HK-2 (cell line): ENCODE data around the gene CELSR3.

Experiments
- DNase-seq: peaks from one replicate; pipeline ENCODE4 v3.0.0-alpha.2; 2018; ENCODE audit not compliant: unreplicated experiment

CELSR3 gene

DNA sequence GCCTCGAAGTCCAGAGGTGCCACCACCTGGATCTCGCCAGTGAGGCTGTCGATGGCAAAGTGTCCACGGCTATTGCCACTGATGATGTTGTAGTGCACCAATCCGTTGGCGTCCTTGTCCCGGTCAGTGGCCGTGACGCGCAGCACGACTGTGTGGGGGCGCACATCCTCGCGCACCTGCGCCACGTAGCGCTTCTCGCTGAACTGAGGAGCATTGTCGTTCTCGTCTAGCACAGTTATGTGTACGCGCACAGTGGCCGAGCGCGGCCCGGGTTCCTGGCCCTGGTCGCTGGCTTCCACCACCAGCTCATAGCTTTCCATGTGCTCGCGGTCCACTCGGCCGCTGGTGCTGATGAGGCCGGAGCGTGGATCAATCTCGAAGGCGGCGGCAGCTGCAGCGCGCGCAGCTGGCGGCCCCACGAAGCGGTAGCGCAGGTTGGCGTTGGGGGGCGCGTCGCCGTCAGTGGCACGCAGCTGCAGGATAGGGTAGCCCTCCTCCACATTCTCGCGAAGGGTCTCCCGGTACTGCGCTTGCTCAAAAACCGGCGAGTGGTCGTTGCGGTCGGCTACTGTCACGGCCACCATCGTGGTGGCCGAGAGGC is 1.8 kb downstream of the CELSR3 start:
- DNase-seq, result no peak

- DNase-seq, result no peak
Measured at GRCh38 chr3:48656841-48657281, 5.8 kb downstream of the CELSR3 start.

DNA sequence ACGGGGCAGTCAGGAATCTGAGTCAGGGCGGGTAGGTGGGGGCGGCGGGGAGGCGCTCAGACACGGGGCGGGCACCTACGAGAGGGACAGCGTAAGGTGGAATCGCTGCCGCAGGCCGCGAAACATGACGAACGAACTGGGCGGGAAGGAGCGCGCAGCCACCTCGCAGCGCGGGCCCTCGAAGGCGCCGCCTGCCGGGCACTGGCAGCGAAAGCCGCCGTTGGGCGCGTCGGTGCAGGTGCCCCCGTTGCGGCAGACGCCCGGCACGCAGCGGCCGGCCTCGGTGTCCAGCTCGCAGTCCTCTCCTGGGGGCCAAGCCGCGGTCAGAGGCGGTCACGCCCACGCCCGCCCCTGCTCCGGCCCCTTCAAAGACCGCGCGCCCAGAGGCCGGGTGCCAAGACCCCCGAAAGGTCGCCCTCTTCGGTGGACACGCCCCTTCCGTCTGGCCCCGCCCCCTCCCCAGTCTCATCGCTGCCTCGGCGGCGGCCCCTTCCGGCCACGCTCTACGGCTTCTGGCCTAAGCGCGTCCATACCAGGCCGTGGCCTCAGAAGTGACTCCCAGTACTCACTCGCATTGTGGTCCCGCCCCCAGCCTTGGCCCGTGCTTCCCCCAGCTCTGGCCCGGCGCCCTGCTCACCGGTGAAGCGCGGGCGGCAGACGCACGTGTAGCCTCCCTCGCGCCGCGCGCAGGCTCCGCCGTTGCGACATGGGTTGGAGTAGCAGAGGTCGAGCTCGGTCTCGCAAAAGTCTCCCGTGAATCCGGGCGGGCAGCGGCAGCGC is 6.4 kb downstream of the CELSR3 start:
- no peak for DNase-seq

GRCh38 chr3:48655606-48656005 is 7.1 kb downstream of the CELSR3 start:
- DNase-seq, result no peak

GRCh38 chr3:48655063-48655462 is 7.6 kb downstream of the CELSR3 start:
- DNase-seq, result no peak

DNA sequence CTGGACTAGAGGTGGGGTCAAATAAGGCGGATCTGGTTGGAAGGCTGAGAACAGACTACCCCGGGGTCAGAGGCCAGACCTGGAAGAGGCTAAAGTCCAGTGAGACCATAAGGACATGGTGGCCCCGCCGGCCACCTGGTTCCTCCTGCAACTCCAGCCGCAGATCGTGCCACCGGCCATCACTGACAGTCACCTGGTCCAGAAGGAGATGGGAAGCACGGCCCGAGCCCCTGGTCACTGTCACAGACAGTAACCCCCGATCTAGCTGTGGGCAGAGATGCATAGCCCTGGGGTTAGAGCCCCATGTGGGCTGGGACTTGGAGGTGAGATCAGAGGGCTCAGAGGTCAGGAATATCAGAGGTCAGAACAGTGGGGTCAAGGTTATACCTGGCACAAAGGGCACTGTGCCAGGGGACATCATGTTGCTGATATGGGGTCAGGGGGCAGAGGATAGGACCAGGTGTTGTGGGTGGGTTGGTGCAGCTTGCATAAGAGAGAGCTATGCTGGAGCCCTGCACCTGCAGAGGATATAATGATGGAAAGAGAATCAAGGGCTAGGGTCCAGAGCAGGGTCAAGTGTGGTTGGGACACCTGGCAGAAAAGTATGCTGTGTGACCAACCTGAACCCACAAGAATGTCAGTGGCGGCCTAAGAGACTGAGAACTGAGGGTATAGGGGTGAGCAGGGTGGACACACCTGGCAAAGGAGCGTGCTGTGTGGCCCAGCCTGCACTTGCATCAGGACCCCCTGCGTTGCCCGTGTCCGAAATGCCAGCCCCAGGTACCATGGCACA is 9.6 kb downstream of the CELSR3 start:
- no peak for DNase-seq

DNA sequence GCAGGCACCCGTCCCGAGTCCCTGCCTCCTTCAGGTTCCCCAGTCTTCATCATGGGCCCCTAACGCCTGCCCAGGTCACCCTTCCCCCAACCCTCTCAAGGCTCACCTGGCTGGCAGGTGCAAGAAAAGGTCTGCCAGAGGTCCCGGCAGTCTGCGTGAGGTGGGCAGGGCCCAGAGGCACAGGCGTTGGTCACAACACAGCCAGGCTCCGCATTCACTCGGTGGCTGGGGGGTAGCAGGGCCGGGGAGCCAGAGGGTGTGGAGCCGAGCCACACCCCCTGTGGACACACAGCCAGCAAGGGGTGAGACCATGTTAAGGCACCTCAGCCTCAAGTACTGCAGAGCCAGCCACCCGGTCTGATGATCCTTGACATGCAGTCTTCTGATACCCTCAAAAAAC is 10.9 kb downstream of the CELSR3 start:
- DNase-seq, result no peak

GRCh38 chr3:48650723-48651122 is 12.0 kb downstream of the CELSR3 start:
- no peak for DNase-seq

GRCh38 chr3:48648188-48648850 is 14.4 kb downstream of the CELSR3 start:
- DNase-seq, result no peak

GRCh38 chr3:48647714-48648113 is 15.0 kb downstream of the CELSR3 start:
- no peak for DNase-seq

GRCh38 chr3:48644898-48645760 is 17.6 kb downstream of the CELSR3 start:
- no peak for DNase-seq

- no peak for DNase-seq
Measured at GRCh38 chr3:48642605-48643004, 20.1 kb downstream of the CELSR3 start.

- no peak for DNase-seq
Measured at GRCh38 chr3:48641396-48641795, 21.3 kb downstream of the CELSR3 start.

GRCh38 chr3:48639944-48640606 is 22.6 kb downstream of the CELSR3 start:
- no peak for DNase-seq

DNA sequence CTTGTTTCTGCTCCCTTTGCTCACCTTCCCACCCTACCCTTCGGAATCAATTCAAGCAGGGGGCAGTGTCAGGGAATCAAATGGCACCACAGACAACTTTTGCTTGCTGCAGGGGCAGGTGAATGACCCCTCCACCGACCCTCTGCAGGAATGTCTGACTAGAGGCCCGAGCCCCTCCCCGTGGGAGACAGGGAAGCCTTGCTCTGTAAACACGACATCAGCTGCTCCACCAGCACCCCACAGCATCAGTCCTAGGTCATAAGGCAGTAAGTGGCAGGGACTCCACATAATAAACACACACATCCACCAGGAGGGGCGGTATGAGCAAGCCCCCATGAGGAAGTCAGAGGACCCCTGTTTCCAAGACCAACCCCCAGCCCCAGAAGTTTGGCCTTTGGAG is 25.4 kb downstream of the CELSR3 start:
- DNase-seq, result no peak

- DNase-seq, result no peak
Measured at GRCh38 chr3:48636149-48636655, 26.5 kb downstream of the CELSR3 start.

DNA sequence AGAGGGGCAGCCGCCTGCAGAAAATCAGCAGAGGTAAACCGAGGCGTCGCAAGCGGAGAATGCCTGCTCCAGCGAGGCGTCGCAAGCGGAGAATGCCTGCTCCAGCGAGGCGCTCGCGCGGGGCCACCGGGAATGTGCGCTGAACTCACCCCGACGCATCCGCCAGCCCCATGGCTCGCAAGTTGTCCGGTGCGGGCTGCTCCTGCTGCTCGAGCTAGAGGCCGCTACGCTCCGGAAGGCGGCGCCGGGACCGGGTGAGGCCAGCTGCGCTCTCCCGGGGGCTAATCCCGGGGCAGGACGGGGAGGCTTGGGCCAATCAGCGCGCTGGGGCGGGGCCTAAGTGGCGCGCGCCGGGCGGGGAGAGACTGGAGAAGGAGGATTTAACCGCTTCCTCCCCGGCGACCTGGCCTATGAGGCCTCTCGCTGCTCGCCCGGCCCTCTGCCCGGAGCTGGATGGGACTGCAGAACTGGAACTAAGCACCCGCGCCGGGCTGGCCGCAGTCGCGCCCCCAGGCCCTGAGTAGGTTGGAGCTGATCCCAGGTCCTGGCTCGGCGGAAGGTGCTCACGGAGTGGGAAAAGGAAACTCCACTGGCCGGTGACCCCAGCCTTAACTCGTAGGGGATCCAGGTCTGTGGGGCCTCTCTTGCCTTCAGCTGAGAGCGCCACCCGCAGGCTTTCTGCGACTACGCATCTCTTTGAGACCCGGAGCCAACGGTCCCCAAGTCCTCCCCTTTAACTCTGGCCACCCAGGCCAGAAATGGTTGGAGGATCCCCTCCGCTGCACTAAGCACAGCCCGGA is 27.3 kb downstream of the CELSR3 start, which contains the start of gene SLC26A6:
Gene SLC26A6, minus strand, starts transcription at position 240 of the 800 bp plus-strand sequence. Its CDS starts 68 bp downstream, at position 172.
- DNase-seq, result peak; percentile 91

- DNase-seq, result peak; percentile 57
Measured at GRCh38 chr3:48634661-48635221, 27.9 kb downstream of the CELSR3 start.

GRCh38 chr3:48633743-48634142 is 28.9 kb downstream of the CELSR3 start:
- no peak for DNase-seq
